Activated effector memory CD4-positive, alpha-beta T cell treated with Interleukin-2 at 50 U/mL for 16 hours (primary cell): ENCODE results near the gene FAM222B.

Experiments used
- DNase-seq: peaks from one replicate; pipeline ENCODE4 v3.0.0-alpha.2; 2020

The FAM222B gene

GRCh38 chr17:28765038-28765437 is 77.6 kb downstream of the FAM222B start:
- no peak for DNase-seq

GRCh38 chr17:28763804-28764266 is 78.8 kb downstream of the FAM222B start:
- peak; percentile 53 for DNase-seq

DNA sequence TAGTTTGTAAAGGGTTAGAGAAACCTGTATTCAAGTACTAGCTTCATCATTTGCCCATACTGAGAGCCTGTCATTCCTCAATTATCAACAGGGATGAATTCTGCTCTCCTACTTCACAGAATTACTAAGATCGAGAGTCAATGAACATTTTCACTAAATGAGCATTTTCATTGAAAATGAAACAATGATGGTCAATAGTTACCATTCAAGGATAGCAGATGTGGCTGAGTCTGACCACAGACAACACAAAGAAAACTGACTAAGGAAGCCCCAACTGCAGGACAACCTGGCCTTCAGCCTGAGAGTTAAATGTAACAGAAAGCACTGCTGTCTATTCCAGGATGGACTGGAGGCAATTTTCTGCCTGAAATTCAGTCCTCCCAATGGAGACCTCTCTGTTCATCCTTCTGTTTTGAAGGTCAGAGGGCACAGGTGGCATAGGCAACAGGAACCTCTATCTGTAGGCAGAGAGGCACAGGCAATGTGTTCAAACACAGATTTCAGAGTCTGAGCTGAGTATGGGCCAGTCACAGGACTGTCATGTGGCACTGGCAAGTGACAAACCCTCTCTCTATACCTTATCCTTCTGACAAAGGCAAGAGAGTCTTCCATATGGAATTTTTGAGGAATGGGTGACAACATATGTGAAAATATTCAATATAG is 79.3 kb downstream of the FAM222B start:
- no peak for DNase-seq

DNA sequence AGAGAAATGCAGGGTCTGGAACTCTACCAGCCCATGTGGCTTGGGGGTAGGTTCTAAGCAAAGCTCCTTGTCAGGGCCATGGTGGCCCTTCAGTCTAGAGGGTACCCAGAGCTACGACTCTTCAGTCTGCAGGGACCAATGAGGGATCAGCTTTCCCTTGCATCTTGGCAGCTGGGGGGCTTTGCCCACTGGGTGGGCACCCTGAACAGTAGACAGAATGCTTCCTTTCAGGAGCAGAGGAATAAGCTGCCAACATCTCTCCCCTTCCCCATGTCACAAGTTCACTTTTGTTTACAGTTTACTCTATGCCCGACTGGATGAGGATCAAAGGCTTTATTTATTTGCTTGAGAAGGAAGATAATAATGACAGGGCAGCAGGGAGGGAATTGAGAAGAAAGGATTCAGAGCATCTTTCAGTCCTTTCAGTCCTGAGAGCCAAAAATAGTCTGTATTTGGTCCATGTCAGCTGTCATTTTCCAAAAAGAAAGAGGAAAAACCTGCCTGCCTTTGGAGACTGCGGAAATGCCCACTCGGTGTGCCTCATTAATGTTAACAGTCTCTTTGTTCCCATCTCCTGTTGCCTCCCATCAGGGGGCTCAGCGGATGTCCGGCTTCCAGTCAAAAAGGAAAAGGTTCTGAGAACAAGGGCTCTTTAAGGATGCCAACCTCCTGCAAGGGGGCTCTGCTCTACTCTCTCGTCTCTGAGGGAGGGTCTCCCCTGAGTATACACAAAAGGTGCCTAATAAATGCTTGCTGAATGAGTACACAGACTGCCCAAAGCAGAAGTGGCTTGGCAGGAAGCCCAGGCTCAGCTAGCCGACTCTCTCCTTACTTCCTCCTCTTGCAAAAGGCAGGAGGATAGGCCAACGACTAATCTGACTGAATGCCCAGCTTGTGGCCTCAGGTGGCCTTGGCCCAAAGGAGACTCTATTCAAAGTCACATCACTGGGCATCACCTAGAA is 81.7 kb downstream of the FAM222B start:
- DNase-seq, result no peak

DNA sequence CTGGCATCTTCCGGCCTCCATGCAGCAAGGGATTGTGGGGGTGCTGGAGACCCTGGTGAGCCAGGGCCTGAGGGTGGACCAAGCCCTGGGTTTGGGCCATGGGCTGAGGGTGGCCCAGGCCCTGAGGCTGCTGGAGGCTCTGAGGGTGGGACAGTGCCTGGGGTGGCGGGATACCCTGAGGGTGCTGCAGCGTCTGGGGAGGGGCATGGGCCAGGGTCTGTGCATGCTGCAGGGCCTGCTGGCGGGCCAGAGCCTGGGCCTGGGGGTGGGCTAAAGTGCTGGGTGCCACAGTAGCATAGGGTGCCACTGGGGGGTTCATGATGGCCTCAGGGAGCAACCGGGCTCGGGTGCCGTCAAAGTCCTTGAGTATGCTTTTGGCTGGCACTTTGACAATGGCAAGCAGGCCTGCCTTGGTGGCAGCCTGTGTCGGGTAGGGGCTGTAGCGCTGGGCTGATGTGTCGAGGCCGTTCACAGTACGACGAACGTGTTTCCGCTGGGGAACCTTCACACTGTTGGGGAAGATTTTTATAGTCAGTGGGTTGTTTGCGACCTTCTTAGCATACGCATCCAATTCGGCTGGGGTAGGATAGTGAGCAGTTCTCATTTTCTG is 83.2 kb downstream of the FAM222B start:
- no peak for DNase-seq

DNA sequence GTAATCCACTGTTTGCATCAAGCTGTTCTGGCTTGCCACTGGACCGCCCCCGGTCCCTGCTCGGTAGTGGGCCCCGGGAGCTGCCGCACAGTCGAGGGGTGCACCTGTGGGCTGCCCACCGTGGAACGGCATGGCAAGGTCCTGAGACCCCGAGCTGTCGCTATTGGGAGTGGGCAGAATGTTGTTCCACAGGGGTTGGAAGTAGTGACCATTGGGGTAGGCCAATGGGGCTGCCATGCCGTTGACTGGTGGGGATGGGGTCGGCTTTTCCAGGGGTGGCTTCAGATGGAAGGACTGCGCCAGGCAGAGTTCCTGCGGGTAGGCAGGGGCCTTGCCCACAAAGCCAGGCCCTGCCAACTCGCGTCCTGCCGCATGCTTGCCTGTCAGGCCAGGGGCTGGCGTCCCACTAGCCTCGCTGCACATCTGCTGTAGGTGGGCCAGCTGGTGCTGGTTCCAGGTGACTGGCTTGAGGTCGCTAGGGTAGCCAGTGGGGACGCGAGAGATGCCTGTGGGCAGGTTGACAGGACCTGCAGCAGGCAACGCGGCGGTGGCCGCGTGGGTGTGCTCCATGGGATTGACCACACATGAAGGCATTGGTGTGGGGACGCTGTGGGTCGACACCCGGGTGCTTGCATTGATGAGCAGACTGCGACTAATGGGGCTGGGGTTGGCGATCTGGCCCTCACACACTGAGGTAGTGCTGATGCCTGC is 84.0 kb downstream of the FAM222B start:
- DNase-seq, result no peak

DNA sequence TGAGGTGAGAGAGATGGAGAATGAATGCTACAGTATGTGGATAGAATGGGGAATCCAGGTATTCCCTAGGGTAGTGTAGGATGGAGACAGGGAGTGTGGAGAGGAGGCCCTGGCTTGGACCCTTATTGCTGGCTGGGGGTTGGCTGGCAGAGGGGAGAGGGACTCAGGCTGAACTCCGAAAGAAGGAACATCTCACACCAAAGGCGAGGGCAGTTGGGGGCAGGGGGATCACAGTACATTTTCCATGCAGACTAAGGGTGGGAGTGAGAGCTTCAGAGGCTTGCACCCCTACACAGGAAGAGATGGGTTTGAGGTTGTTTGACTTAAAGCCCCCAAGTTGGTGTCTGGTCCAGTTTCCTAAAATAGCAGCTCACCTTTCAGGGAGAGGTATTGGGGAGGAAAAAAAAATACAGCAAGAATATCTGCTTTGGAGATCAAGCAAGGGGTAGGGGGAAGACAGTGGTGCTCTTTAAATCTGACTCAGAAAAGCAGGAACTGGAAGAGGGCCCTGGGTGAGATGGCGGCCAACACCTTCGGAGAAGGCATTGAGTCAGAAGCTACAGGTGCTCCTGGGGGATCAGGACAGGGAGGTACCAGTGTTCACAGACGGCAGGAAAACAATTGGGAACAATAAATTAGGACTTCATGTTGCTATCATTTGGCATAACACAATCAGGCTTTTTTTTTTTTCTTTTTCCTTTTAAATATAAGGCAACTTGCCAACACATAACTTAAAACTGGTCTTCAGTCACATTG is 86.4 kb downstream of the FAM222B start:
- DNase-seq, result no peak

- DNase-seq, result no peak
These were observed 87.1 kb downstream of the FAM222B start for GRCh38 chr17:28755486-28755885.

DNA sequence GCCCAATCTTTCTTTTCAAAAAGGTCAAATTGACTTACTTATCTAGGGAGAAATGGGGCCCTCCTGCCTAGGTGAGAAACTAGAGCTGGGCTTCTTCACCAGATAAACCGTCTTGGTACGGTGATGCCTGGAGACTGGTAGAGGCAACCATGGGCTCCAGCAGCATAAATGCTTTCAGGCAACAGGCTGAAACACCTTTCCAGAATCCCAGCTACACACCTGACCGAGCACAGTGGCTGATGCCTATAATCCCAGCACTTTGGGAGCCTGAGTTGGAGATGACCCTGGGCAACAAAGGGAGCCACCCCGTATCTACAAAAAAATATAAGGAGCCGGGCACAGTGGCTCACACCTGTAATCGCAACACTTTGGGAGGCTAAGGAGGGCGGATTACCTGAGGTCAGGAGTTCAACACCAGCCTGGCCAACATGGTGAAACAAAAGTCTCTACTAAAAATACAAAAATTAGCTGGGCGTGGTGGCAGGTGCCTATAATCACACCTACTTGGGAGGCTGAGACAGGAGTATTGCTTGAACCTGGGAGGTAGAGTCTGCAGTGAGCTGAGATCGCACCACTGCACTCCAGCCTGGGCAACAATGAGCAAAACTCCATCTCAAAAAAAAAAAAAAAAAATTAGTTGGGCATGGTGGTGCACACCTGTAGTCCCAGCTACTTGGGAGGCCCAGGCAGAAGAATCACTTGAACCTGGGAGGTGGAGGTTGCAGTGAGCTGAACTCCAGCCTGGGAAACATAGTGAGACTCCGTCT is 90.8 kb downstream of the FAM222B start:
- no peak for DNase-seq

- DNase-seq, result peak; percentile 77
These were observed 92.2 kb downstream of the FAM222B start for GRCh38 chr17:28750178-28751047.

DNA sequence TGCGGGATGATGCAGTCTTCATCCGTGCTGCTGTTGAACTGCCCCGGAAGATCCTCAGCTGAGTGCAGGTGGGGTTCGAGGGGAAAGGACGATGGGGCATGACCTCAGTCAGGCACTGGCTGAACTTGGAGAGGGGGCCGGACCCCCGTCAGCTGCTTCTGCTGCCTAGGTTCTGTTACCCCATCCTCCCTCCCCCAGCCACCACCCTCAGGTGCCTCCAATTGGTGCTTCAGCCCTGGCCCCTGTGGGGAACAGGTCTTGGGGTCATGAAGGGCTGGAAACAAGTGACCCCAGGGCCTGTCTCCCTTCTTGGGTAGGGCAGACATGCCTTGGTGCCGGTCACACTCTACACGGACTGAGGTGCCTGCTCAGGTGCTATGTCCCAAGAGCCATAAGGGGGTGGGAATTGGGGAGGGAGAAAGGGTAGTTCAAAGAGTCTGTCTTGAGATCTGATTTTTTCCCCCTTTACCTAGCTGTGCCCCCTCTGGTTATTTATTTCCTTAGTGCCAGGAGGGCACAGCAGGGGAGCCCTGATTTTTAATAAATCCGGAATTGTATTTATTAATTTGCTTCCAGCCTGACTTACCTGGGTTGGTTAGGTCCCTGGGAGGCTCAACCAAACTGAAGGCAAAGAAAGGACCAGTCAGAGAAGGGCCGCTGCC is 92.9 kb downstream of the FAM222B start:
- DNase-seq, result no peak

DNA sequence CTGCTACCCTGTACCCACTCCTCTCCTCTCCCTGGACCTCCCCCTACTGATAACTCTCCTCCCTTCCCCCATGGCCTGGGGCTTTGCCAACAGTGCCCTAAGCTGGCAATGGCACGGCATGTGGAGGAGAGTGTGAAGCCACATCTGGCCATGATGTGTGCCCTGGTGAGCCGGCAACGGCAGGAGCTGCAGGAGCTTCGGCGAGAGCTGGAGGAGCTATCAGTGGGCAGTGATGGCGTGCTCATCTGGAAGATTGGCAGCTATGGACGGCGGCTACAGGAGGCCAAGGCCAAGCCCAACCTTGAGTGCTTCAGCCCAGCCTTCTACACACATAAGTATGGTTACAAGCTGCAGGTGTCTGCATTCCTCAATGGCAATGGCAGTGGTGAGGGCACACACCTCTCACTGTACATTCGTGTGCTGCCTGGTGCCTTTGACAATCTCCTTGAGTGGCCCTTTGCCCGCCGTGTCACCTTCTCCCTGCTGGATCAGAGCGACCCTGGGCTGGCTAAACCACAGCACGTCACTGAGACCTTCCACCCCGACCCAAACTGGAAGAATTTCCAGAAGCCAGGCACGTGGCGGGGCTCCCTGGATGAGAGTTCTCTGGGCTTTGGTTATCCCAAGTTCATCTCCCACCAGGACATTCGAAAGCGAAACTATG is 93.6 kb downstream of the FAM222B start:
- no peak for DNase-seq

DNA sequence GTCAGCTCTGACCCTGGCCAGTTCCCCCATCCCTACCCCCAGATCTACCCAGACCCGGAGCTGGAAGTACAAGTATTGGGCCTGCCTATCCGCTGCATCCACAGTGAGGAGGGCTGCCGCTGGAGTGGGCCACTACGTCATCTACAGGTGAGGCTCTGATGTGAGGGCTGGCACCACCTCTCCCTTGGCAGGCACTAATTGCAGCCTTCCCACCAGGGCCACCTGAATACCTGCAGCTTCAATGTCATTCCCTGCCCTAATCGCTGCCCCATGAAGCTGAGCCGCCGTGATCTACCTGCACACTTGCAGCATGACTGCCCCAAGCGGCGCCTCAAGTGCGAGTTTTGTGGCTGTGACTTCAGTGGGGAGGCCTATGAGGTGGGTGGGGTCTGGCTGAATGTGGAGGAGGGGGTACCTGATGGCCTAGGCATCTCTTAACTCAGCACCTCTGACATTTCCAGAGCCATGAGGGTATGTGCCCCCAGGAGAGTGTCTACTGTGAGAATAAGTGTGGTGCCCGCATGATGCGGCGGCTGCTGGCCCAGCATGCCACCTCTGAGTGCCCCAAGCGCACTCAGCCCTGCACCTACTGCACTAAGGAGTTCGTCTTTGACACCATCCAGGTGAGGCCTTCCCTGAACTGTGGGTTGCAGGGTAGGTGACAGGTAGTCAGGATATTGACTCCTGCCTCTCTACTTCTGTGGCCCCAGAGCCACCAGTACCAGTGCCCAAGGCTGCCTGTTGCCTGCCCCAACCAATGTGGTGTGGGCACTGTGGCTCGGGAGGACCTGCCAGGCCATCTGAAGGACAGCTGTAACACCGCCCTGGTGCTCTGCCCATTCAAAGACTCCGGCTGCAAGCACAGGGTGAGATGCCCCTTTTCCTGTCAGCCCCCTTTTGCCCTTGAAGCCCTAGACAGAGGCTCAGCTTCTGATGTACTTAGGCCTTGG is 94.5 kb downstream of the FAM222B start:
- no peak for DNase-seq

DNA sequence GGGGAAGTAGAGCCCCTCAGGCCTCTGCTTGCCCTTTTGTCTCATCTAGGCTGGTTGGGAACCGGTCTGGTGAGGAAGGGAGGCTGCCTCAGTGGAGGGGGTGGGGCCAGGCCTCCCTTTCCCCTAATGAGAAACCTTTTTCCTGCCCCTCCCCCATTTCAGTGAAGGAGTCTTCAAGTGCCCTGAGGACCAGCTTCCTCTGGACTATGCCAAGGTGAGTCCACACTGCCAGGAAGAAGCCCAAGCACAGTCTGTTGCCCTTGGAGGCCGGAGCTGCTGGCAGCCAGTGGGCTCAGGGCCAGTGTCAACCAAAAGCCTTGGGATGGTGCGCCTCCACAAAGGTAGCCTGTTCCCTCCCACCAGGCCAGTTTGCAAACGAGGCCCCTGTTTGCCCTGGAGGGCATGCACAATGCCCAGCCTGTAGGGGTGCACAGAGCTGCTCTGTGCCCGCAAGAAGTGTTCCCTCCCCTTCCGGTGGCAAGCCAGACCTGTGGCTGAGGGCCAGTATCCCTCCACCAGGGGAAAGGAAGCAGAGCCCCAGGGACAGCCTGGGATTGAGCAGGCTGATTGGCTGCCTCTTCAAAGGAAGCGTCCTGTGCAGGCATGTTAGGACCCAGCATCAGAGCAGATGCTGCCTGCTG is 95.4 kb downstream of the FAM222B start:
- no peak for DNase-seq

GRCh38 chr17:28746611-28747050 is 96.0 kb downstream of the FAM222B start:
- no peak for DNase-seq

DNA sequence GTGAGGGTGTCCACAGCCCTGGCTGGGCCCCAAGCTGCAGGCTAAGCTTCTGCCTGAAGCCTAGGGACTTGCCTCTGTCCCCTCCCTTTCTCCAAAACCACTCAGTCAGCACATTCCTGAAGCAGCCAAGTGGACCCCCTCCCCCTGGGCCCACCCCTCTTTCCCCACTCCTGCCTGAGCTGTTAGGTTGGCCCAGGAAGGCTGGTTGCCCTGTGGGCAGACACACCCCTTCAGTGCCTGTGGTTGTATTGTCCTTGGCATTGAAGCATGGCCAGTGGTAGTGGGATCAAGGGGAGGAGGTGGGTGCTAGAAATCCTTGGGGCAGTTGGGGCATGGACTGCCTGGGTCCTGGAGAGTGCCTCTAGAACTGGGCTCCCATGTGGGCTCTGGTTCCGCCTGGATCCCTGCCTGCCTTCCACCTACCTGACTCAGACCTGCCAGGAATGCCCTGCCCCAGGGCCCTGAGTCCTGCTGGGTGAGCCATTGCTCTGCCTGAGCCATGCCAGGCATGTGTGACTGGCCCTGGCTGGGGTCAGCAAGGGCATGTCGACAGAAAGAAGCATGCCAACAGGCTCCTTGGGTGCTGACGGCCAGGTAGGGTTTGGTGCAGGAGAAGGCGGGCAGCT is 96.7 kb downstream of the FAM222B start:
- no peak for DNase-seq
